ENCODE measurements around the gene PAPOLA.

GRCh38 chr14:96581902-96582301 lies 79.7 kb downstream of the PAPOLA start:
- TF ChIP-seq, protein P1, sequence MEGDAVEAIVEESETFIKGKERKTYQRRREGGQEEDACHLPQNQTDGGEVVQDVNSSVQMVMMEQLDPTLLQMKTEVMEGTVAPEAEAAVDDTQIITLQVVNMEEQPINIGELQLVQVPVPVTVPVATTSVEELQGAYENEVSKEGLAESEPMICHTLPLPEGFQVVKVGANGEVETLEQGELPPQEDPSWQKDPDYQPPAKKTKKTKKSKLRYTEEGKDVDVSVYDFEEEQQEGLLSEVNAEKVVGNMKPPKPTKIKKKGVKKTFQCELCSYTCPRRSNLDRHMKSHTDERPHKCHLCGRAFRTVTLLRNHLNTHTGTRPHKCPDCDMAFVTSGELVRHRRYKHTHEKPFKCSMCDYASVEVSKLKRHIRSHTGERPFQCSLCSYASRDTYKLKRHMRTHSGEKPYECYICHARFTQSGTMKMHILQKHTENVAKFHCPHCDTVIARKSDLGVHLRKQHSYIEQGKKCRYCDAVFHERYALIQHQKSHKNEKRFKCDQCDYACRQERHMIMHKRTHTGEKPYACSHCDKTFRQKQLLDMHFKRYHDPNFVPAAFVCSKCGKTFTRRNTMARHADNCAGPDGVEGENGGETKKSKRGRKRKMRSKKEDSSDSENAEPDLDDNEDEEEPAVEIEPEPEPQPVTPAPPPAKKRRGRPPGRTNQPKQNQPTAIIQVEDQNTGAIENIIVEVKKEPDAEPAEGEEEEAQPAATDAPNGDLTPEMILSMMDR (IDR thresholded peaks at IDR 0.05): no peak
- no peak for TF ChIP-seq POLR2AphosphoS5 (IDR thresholded peaks at IDR 0.05)

Measured in stomach (tissue), 4 donors.